Epithelial cell of esophagus (primary cell): ENCODE measurements around the gene ERG.

Experiments
- DNase-seq: peaks from one replicate; pipeline ENCODE4 v3.0.0; 2010; ENCODE audit warnings: low read depth
- H3K4me3 ChIP-seq: 2 replicates; pipeline ENCODE4 v1.5.1; 2011; ENCODE audit warnings: mild to moderate bottlenecking, low read length, control low read depth
- TF ChIP-seq, protein P1 (sequence below): IDR thresholded peaks from 2 replicates; pipeline ENCODE4 v1.5.1; 2011; ENCODE audit warnings: low read depth, mild to moderate bottlenecking, low read length, control low read depth, inconsistent platforms; ENCODE audit not compliant: insufficient read depth; ENCODE audit errors: missing control alignments

Gene ERG

DNA sequence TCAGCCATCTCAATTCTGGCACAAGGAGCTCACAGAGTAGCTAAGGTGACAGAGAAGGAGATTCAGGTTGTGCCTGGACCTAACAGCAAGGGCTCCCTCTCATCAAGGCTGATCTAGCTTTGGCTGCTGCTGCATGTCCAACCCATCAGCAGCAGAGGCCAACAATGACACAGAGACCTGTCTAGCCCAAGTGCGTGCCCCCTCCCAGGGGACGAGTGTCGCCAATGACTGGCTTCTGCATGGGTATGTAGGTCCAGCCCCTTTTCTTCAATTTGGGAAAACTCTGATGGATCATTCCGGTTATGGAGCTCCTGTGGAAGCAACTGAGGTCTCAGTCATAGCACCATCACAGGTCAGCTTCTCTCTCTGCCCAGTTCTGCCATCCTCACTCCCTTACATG lies 158.1 kb downstream of the ERG start:
- no peak for DNase-seq
- H3K4me3 ChIP-seq = no peak overlapping the region
- TF ChIP-seq, protein P1, sequence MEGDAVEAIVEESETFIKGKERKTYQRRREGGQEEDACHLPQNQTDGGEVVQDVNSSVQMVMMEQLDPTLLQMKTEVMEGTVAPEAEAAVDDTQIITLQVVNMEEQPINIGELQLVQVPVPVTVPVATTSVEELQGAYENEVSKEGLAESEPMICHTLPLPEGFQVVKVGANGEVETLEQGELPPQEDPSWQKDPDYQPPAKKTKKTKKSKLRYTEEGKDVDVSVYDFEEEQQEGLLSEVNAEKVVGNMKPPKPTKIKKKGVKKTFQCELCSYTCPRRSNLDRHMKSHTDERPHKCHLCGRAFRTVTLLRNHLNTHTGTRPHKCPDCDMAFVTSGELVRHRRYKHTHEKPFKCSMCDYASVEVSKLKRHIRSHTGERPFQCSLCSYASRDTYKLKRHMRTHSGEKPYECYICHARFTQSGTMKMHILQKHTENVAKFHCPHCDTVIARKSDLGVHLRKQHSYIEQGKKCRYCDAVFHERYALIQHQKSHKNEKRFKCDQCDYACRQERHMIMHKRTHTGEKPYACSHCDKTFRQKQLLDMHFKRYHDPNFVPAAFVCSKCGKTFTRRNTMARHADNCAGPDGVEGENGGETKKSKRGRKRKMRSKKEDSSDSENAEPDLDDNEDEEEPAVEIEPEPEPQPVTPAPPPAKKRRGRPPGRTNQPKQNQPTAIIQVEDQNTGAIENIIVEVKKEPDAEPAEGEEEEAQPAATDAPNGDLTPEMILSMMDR = no peak

DNA sequence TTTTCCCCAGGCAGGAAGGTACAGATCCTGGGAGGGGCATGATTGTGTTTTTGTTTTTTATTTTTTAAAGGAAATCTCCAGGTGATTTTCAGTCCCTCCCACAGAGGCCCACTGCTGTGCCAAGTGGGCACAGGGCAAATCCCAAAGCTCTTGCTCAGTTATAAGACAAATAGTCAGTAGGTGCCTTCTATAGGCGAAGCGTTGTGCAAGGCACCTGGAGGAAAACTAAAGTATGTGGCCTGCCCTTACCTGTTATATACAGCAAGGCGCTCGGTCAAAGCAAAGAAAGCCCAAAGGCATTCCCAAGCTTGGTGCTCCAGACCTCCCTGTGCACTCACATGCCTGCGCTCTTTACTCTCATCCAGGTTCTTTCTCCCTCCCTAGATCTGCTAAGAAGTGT lies 160.5 kb downstream of the ERG start:
- DNase-seq = peak; percentile 94
- H3K4me3 ChIP-seq = no peak overlapping the region
- TF ChIP-seq, protein P1 = no peak

GRCh38 chr21:38334866-38335265 lies 163.4 kb downstream of the ERG start:
- DNase-seq = no peak
- TF ChIP-seq, protein P1 = no peak
- H3K4me3 ChIP-seq = no peak overlapping the region

DNA sequence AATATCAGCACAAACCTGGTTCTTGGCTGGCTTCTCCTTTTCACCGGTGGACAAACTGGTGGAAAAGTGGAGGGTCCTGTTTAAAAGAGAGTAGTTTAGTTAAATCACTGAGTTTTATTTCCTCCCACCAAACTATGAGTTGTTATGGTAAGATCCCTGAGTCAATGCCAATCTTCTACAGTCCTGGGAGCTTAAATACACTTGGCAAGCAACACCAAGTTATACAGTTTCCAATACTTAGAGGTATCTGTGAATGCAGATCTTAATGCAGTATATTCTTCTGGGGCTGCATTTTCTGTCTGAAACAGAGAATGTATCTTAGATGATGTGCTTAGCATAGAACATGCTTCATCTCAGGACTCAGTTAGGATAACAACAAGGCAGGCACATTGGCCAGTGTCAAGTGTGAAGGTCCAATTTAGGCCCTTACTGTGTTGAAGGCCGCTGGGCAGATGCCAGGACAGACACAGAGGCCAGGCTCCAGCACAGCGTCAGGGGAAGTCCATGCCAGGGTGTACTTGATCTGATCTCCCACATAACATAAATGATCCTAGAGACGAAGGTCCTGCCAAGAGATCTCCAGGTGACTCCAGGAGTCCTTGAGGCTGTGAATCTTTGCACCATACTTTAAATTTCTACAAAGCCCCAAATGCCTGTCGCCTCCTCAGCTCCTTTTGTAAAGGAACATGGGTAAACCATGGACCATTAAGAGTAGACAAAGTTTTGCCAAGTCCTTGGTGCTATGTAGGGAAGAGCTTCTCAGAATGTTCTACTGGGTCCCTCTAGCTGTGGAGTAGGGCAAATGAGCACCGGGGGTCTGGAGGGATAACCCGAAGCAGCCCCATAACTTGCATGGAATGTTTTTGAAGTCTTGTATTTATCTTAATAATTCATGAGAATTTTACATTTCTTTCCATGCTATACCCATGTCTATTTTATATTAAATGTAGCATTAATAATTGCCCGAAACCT lies 164.7 kb downstream of the ERG start:
- TF ChIP-seq, protein P1 = no peak
- no peak overlapping the region for H3K4me3 ChIP-seq
- DNase-seq = no peak

GRCh38 chr21:38330666-38331065 lies 167.6 kb downstream of the ERG start:
- no peak overlapping the region for H3K4me3 ChIP-seq
- no peak for DNase-seq
- TF ChIP-seq, protein P1 = no peak
